Activated CD4-positive, alpha-beta T cell treated with anti-CD3 and anti-CD28 coated beads for 1 hour (primary cell): ENCODE results near the gene PDP2.
A peak's percentile ranks its signal among the peaks of the same experiment; 100 is the strongest.
"Not testable (repeated sequence)": the region's sequence is repeated elsewhere in the genome, so short reads cannot be mapped to it uniquely, and the experiment has no call there.

ENCODE experiments used
- DNase-seq: peaks from one replicate; pipeline ENCODE4 v3.0.0-alpha.2; 2020

PDP2 gene

GRCh38 chr16:66853261-66854139 is 26.8 kb upstream of the PDP2 start:
- no peak for DNase-seq

DNA sequence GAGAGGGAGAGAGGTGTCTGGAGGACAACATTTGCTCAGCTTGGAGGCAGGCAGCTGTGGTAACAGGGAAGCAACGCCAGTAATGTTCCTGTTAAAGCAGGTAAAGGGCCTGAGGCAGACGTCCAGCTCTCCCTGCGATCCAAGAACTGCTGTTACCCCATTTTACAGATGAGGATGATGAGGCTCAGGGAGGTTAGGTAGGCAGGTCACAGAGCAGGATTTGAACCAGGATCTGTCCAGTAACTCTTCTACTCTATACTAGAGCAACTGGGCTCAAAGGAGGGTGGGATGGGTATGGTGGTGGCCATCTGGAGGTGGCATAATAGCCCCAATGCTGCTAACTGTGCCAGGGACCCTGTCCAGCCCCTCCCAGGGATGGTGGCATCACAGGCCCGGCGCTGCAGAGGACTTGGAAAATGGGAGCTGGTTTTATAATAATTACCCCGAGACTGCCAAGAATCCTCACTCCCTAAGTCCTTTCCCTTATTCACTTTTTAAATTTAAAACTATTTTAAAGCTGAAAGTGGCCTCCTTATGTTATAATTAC is 24.1 kb upstream of the PDP2 start:
- no peak for DNase-seq

DNA sequence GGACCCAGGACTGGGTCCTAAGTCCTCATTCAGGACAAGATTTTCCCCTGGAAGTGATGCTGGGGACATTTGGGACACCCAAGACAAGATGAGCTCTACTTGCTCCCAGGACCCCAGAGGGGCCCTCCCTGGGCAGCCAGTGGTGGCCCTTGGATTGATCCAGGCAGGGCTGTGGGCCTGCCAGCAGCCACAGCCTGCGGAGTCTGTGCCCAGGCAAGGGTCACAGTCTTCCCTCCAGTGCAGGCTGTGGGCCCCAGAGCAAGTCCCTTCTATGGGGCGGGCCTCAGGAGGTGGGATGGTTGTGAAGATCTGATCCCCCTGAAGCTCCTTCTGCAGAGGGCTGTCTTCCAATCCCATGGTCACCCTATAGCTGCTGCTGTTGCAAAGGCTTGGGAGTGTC is 23.5 kb upstream of the PDP2 start:
- no peak for DNase-seq

DNA sequence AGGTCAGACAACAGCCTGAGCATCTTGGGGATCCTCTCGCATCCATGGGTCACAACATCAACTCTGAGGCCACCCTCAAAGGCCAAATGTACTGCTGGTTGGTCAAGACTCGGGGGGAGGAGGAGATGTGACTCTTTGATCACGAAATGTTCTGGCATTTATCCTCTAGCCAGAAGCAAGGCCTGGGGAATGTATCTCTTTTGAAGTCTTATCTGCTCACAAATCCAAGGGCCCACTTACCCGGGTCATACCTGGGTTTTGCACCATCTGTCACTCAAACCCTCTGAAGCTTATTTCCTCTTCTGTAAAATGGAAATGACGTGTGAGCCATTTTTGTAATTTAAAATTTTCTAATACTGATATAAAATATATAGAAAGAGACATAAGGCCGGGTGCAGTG is 22.9 kb upstream of the PDP2 start:
- DNase-seq: no peak

- no peak for DNase-seq
These were observed 21.4 kb upstream of the PDP2 start for GRCh38 chr16:66858740-66859396.

- DNase-seq: no peak
These were observed 20.8 kb upstream of the PDP2 start for GRCh38 chr16:66859397-66860068.

DNA sequence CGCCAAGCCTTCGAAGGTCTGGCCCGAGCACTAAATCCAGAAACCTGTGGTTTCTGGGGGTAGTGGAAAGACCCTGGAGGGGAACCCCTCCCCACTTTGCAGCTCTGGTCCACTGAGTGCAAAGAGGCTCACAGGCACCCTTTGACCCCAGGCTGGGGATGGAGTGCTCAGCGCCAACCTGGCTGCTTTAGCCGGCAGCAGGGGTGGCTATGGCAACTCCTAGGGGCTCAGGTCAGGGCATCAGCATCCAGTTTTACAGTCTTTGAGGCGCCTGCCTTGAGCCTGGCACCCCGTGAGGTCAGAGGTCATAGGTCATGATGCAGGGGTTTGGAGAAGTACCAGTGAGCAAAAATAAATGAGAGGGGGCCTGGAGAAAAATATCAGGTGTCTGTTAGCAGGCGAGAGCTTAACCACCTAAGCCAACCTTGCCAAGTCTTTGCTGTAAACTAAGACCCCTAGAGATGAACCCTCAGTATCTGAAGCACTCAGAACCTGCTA is 18.2 kb upstream of the PDP2 start:
- DNase-seq: no peak

DNA sequence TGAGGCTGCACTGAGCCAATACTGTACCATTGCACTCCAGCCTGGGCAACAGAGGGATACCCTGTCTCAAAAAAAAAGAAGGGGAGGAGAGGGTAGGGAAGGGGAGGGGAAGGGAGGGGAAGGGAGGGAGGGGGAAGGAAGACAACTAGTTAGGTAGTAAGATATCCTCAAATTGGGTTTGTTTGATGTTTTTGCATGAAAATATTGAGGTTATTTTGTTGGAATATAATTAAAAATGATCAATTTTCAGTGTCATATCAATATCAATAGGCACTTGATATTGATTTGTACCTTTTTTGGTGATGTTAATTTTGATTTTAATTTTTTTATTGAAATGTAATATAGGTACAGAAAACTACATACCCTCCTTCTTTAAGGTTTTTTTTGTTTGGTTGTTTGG is 16.6 kb upstream of the PDP2 start:
- DNase-seq: no peak

DNA sequence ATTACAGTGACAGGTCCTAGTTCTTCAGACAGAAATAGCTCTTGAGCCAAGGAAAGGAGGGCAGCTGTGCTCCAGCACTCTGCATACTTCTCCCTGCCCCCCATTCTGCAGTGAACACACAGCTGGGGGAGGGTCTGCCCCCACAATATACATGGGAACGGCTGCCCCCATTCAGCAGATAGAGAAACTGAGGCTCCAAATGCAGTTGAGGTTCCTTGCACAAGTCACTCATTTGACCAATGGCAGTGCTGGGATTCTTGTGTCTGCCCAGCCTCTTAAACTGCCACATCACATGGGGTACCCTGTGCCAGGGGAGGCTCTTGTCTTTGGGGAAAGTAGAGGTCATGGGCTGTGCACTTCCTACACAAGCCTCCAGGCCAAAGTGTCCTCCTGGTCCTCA is 10.9 kb upstream of the PDP2 start:
- DNase-seq: no peak

DNA sequence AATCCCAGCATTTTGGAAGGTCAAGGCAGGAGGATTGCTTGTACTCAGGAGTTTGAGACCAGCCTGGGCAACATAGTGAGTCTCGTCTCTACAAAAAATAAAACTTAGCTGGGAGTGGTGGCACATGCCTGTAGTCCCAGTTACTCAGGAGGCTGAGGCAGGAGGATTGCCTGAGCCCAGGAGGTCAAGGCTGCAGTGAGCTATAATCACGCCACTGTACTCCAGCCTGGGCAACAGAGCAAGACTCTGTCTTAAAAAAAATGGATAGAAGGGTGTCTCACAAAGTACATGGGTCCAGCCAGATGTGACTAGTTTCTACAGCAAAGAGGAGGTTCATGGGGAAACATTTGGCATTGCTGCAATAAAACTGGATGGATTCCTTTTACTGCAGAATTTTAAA is 9.0 kb upstream of the PDP2 start:
- not testable (repeated sequence) for DNase-seq

DNA sequence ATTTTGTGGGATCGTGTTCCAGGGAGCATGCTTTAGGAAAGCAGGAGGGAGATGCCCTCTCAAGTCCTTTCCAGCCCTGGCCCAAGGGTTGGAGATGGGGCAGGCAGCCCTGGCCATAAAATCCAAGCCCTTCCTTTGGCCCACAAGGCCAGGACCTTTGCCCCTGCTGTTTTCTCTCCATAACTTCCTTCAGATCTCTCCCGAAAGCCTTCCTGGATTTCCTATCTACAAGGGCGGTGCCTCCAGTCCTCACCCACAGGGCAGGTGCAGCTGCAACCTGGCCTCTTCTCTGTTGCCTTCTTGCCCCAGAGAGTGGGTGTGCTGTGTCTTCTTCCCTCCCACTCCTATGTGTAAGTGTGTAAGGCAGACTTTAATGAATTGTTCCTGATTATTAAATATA is 8.5 kb upstream of the PDP2 start:
- no peak for DNase-seq

DNA sequence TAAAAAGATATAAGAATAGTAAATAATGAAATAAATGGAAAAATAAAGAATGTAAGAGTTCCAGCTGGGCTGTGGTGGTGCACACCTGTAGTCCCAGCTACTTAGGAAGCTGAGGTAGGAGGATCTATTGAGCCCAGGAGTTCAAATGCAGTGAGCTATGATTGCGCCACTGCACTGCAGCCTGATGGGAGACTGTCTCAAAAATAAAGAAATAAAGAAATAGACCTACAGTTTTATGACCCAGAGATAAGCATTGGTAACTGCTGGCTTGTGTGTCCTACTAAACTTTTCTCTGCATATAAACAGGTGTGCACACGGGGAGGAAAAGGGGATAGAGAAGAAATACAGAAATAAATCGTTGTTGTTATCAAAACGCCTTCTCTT is 7.8 kb upstream of the PDP2 start:
- DNase-seq: no peak

GRCh38 chr16:66872943-66873684 is 7.2 kb upstream of the PDP2 start:
- peak; percentile 77 for DNase-seq

DNA sequence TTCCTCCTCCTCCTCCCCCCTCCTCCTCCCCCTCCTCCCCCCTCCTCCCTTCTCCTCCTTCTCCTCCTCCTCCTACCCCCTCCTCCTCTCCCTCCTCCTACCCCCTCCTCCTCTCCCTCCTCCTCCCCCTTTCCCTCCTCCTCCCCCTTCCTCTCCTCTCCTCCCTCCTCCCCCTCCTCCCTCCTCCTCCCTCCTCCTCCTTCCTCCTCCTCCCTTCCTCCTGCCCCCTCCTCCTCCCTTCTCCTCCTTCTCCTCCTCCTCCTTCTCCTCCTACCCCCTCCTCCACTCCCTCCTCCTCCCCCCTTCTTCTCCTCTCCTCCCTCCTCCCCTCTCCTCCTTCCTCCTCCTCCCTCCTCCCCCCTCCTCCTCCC is 6.6 kb upstream of the PDP2 start:
- DNase-seq: no peak

GRCh38 chr16:66874079-66874775 is 6.1 kb upstream of the PDP2 start:
- DNase-seq: no peak

GRCh38 chr16:66878067-66878466 is 2.2 kb upstream of the PDP2 start:
- DNase-seq: no peak

DNA sequence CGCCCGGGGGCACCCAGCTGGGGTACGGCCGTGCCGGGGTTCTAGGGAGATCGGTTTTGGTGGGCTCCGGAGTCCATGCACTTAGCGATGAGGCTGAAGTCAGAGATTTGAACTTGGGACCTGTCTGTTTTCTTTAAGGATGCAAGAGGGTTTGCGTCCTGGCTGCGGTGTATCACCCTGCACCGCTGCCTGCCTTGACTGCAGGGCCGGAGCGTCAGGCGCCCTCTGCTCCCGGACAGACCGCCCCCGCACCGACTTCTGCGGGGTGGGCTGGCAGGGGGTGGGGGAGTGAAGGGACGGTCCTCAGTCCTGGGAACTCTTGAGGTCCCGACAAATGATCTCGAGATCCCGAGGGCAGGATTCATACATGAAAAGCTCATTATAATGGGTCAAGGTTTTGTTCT is 701 bp downstream of the PDP2 start:
- DNase-seq: no peak

DNA sequence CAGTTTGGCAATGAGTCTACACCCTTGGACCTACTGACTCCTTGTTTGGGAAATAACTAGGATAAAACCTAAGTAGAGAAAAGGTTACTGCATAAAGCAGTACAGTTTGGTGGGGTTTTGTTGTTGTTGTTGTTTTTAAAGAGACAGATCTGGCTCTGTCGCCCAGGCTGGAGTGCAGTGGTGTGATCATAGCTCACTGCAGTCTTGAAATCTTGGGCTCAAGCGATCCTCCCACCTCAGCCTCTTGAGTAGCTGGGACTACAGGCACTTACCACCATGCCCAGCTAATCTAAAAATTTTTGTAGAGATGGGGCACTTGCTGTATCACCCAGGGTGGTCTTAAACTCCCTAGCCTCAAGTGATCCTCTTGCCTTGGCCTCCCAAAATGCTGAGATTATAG is 1.2 kb downstream of the PDP2 start:
- DNase-seq: no peak

DNA sequence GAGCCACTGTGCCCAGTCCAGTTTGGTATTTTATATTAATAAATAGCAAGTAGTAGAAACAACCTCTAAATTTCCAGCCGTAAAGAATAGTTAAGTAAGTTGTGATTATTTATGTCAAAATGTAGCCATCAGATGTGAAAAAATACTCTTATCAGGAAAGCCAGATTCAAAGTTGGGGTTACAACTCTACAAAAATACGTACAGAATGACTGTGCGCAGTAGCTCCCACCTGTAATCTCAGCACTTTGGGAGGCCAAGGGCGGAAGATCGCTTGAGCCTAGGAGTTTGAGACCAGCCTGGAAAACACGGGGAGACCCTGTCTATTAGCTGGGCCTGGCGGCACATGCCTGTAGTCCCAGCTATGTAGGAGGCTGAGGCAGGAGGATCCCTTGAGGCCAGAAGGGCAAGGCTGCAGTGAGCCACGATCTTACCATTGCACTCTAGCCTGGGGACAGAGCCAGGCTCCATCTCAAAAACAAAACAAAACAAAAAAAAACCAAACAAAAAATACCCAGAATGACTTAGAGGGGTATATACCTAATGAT is 1.7 kb downstream of the PDP2 start:
- no peak for DNase-seq

- DNase-seq: no peak
These were observed 2.4 kb downstream of the PDP2 start for GRCh38 chr16:66882702-66883101.

GRCh38 chr16:66885491-66885890 is 5.2 kb downstream of the PDP2 start:
- no peak for DNase-seq

GRCh38 chr16:66886321-66886720 is 6.0 kb downstream of the PDP2 start:
- DNase-seq: no peak
